LNCaP clone FGC (cell line): ENCODE measurements around the gene SLC9C2.
"Not testable (repeated sequence)": the region's sequence is repeated elsewhere in the genome, so short reads cannot be mapped to it uniquely, and the experiment has no call there.

Experiments used
- DNase-seq: peaks from one replicate; pipeline ENCODE4 v3.0.0-alpha.2; 2011; ENCODE audit warnings: low read depth
- H3K4me3 ChIP-seq: 2 replicates; pipeline ENCODE4 v1.5.1; 2011; ENCODE audit warnings: mild to moderate bottlenecking, low read depth, low read length, control low read depth
- TF ChIP-seq, protein P1 (sequence below): IDR thresholded peaks from 2 replicates; pipeline ENCODE4 v1.5.1; 2012; ENCODE audit warnings: mild to moderate bottlenecking; ENCODE audit not compliant: control insufficient read depth, insufficient read depth; ENCODE audit errors: extremely low read depth

The SLC9C2 gene

DNA sequence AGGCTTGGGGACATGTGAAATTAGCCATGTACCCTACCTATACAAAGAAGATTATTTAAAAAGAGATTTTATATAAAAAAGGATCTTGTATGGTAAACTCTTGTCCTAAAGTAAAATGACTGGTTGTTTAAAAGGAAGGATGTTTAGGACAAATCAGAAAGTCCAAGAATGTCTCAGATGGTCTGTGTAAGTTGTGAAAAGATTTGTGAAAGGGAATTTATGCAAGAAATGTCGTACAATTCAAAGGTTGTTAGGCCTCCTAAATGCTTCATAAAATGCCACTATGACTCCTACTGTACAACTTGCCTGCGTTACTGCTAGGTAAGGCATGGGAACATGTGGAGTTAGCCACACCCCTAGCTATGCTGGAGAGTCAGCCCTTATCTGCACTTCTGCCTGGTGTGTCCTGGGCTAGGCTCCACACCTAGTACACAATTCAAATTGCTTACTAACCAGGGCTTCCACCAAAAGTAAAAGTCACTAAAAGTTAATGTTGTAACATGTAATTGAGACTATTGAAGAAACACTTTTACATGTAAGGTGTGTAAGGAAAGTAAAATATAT is 106.0 kb downstream of the SLC9C2 start:
- H3K4me3 ChIP-seq = no peak overlapping the region
- no peak for DNase-seq
- TF ChIP-seq, protein P1, sequence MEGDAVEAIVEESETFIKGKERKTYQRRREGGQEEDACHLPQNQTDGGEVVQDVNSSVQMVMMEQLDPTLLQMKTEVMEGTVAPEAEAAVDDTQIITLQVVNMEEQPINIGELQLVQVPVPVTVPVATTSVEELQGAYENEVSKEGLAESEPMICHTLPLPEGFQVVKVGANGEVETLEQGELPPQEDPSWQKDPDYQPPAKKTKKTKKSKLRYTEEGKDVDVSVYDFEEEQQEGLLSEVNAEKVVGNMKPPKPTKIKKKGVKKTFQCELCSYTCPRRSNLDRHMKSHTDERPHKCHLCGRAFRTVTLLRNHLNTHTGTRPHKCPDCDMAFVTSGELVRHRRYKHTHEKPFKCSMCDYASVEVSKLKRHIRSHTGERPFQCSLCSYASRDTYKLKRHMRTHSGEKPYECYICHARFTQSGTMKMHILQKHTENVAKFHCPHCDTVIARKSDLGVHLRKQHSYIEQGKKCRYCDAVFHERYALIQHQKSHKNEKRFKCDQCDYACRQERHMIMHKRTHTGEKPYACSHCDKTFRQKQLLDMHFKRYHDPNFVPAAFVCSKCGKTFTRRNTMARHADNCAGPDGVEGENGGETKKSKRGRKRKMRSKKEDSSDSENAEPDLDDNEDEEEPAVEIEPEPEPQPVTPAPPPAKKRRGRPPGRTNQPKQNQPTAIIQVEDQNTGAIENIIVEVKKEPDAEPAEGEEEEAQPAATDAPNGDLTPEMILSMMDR = no peak

DNA sequence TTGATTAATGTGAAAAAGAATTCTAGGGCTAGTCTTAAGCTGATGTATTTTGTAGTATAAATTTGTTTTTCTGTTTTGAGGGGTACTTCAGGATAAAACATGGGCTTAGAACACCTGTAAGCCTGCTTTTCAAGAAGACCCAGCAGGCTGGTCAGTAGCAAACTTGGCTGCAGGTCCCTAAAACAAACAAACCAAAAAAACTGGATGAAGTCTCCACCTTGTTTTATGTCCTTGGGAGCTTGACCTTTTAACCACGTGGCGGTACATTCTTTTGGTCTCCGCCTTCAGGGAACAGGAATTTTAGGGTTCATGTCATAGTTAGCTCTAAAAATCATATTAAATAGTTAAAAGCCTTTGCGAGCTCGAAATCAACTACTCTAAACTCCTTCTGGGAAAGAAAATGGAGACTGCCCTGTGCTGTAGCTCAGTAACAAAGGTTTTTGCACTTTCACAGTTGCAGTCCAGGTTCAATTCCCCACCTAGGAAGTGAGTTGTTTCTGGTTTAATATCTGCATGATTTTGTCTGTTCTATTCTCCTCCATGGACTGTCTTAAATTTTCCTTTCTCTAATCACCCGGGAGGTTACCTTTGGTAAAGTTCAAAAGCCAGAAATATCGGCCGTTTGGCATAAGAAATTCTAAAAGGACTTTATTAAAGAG is 107.1 kb downstream of the SLC9C2 start:
- DNase-seq = no peak
- TF ChIP-seq, protein P1 = no peak
- no peak overlapping the region for H3K4me3 ChIP-seq

DNA sequence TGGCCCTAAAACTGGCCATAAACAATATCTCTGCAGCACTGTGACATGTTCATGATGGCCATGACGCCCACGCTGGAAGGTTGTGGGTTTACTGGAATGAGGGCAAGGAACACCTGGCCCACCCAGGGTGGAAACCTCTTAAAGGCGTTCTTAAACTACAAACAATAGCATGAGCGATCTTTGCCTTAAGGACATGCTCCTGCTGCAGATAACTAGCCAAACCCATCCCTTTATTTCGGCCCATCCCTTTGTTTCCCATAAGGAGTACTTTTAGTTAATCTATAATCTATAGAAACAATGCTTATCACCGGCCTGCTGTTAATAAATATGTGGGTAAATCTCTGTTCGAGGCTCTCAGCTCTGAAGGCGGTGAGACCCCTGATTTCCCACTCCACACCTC is 109.7 kb downstream of the SLC9C2 start:
- not testable (repeated sequence) for H3K4me3 ChIP-seq, DNase-seq

DNA sequence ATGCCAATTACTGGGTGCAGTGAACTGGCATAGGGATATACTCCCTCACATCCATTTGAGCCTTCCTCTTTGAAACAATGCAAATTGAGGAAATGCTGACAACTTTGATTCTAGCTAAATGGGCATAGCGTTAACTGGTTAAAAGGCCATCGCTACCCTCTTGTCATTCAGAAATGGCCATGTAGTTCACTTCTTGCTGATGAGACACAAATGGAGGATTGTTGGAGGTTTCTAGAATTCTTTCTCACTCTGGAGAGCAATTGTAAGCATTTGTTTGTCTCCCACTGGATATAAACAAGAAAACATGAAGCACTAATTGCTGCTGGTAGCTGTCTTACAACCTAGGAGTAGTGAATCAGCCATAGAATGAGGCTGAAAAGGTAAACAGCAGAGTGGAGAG is 111.4 kb downstream of the SLC9C2 start:
- no peak for DNase-seq
- TF ChIP-seq, protein P1 = no peak
- no peak overlapping the region for H3K4me3 ChIP-seq

DNA sequence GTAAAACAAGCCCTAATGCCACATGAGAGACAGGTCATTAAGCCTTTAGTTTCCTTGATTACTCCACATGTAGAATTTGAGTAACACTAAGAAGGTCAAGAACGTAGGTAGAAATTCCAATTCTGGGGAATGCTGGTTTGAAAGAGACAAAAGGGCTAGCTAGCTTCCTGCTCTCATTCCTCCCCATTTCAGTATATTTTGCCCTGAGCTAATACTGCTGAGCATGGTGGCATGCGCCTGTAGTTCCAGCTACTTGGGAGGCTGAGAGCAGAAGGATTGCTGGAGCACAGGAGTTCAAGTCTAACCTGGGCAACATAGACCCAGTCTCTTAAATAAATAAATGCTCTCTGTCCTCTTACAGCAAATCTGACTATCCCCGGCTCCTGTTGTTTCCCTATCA is 112.9 kb downstream of the SLC9C2 start:
- TF ChIP-seq, protein P1 = no peak
- no peak overlapping the region for H3K4me3 ChIP-seq
- no peak for DNase-seq

DNA sequence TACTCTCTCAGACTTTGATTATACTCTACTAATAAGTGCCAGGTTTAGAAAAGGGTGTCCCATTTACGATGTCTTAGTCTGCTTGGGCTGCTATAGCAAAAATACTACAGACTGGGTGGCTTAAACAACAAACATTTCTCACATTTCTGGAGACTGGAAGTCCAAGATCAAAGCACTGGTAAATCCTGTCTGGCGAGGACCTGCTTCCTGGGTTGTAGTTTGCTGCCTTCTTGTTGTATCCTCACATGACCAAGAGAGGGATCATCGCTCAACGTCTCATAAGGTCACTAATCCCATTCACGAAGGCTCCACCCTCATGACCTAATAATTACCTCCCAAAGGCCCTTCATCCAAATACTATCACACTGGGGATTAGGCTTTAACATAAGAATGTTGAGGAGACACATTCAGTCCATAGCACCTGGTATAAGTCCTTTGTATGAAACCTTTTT is 113.7 kb downstream of the SLC9C2 start:
- TF ChIP-seq, protein P1 = no peak
- no peak overlapping the region for H3K4me3 ChIP-seq
- DNase-seq = peak; percentile 61

DNA sequence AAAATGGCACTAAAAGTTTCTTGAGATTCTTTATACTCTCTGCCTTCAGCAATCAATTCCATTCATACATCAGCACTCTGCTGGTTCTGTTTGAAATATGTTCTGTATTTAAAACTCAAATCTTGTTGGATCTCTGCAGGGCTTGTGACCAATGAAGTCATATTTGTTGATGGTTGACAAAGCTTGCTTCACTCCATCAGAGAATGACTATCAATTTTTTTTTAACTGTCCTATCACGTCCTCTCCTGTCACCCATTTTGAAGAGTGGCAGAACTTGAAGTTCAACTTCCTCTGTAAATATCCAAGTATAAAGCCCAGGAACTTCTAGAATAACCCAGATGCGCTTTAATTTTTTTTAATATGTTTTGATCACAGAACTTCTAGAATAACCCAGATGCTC is 114.9 kb downstream of the SLC9C2 start:
- H3K4me3 ChIP-seq = no peak overlapping the region
- DNase-seq = no peak
- TF ChIP-seq, protein P1 = no peak
